ENCODE results near the gene IL16. TPM values are rescaled to one million over a fixed set of nuclear protein-coding genes. Genes with fewer than 3 reads are reported as not detected.

IL16 gene
- total and polyA plus RNA-seq, 9 of the 15 experiments (the other 6 are each of a cell fraction or from before 2014, with no cell fraction given), result 1.4 to 18.8 (median 10.6) TPM

GRCh38 chr15:81168644-81169043, 28.0 kb upstream of the IL16 start (continued):
- TF ChIP-seq MGA (IDR thresholded peaks at IDR 0.05) (0 out of 2 replicates have a peak, but pooled peaks have one; percentile 26), FOXA3 (CRISPR knock-in tag; conservative IDR thresholded peaks at IDR 0.05 in 1 of 2, IDR thresholded peaks at IDR 0.05 in 1 of 2) (peak in 1 of 2 experiments; percentile 51; a peak in 2 of 4 replicates), CBFA2T3 (IDR thresholded peaks at IDR 0.05) (peak; percentile 27; the same call in 1 of the 2 replicates), TCF3 (CRISPR knock-in tag; IDR thresholded peaks at IDR 0.05) (peak; percentile 18; the same call in 1 of the 2 replicates), THAP12 (CRISPR knock-in tag; IDR thresholded peaks at IDR 0.05) (no peak), MLLT1 (IDR thresholded peaks at IDR 0.05) (0 out of 4 replicates have a peak, but pooled peaks of 1 of the 2 experiments have one; percentile 48), MCM2 (IDR thresholded peaks at IDR 0.05; ENCODE audit: low read depth) (no peak), NR4A1 (CRISPR knock-in tag; IDR thresholded peaks at IDR 0.05) (no peak), NR4A1 (tag; IDR thresholded peaks at IDR 0.05) (peak; percentile 15; the same call in 1 of the 2 replicates), HDAC3 (IDR thresholded peaks at IDR 0.05; ENCODE audit: borderline replicate concordance, partially characterized antibody) (peak; percentile 37)
